NCI-H2196 treated with DMSO at 0.1 percent for 48 hours (cell line): ENCODE results near the gene AK8.

Source experiments
- DNase-seq: peaks from one replicate; lab custom pipeline; 2025; ENCODE audit not compliant: unreplicated experiment; lab: John Stamatoyannopoulos, UW

The AK8 gene

GRCh38 chr9:132745756-132746709, 132.1 kb downstream of the AK8 start:
- DNase-seq, result no peak

DNA sequence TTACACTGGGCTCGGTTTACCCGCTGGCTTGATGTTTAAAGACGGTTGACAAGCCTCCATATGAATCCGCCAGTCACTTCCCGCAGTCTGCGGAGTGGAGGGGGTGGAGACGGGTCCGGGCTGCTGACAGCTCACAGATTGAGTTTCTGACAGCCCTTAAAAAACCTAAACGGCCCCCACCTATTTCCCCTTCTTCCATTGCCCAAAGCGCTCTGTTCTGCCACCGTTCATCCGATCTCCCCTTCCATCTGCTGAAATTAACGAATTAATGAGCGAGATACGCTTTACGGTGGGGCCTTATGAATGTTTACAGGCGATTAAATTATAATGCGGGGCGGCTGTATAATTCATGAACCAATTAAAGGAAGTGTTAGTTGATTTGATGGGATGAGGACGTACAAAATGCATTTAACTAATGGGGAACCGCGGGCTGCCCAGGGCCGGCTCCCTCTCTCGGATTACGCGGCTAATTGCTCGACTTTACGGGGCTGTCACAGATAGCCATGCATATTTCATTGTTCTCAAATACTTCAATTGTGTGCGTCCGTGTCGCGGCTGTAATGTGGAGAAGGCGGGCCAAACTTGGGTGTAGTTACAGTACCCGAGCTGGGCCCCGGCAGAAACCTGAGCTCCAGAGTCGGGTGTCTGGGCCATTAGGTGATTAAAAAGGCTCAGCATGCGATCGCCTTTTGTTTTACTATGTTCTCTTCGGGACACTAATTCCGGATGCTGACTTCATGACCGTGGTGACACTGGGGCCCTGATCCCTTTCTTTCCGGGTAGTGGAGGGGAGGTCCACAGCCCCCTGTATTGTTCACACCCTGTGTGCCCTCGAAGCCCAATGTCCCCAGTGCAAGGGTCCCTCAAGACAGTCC, 133.0 kb downstream of the AK8 start:
- no peak for DNase-seq

- DNase-seq, result no peak
Measured at GRCh38 chr9:132743931-132744479, 134.1 kb downstream of the AK8 start.

- DNase-seq, result no peak
Measured at GRCh38 chr9:132742821-132743311, 135.2 kb downstream of the AK8 start.

- no peak for DNase-seq
Measured at GRCh38 chr9:132740526-132741309, 137.4 kb downstream of the AK8 start.

DNA sequence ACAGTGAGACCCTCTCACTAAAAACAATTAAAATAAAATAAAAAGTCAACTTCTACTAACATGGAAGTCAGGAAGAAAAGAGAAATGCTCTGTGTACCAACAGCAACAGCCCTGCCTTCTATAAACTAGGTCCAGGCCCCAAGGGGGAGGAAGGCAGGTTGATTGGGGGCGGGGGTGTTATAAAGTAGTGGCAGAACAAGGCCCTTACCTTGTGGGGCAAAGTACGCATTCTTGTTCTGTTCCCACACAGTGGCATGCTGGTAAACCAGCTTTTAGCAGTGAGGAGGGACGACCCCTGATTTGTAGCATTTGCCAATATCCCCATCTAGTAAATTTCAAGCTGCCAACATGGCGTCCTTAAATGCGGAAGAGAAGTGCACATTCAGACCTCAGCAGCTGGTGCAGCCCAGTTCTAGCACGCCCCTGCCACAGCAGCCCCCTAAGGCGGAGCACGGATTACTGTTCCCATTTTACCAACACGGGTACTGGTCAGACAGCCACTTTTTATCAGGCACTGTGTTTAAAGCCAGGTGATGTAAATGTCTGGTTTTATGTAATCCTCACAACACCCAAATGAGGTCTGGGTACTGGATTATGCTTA, 138.3 kb downstream of the AK8 start:
- no peak for DNase-seq

DNA sequence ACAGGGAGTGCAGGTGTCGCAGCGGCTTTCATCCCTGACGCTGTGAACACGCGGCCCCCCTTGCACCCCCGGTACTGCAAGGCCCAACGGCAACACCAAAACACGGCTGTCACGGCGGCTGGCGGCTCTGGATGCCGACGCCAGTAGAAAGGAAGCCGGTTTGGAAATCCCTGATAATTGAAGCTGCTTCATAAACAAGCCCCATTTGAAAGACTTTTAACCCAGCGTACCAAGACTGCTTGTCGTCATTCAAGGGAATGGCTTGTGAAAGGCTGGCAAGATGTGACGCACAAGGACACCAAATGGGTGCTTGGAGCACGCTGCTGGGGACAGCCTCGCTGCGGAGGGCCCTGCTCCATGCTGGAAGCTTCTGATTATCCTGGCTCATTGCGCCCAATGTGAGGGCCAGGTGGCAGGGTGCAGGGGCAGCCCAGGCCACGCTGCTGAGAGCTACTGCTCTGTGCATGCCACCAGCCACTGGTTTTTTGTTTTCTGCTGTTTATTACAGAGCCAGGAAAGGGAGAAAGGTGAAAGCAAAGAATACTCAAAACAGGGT, 144.7 kb downstream of the AK8 start:
- DNase-seq, result no peak

DNA sequence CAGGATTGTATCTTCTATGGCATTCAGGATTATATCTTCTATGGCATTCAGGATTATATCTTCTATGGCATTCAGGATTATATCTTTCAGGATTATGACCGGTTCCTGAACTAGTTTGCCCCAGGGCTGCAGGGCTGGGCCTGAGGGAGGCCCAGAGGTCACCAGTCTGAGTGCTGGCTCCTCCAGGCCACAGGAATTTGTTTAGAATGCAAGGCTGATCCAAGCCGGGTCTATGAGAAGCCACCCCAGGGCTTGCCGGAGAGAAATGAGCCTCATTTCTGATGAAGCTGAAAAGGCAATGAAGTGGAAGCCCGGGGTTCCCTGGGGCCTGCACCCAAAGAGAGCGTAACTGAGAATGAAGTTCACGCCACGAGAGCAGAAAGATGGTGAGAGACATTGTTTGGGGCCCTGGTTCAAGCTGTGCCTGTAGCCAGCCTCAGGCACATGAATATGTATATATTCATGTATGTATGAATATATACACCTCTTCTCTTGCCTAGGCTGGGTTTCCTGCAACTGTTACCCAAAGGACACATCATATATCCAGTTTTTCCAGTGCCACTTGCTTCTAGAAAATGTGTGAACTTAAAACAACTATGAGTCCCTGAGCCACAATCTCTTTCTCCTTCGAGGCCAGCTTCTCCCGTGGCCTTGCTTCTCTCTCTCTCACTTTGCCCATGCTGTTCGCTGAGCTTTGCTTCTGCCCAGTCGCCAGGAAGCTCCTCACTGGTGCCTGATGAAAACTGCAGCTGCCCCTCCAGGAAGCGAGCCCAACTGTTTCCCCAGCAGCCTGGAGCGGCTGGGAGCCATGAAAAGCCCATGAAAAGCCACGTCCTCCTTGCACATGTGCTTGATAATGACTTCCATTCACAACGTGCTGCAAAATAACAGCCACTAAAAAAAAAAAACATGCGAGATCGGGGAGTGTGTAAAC, 145.5 kb downstream of the AK8 start:
- DNase-seq, result no peak

DNA sequence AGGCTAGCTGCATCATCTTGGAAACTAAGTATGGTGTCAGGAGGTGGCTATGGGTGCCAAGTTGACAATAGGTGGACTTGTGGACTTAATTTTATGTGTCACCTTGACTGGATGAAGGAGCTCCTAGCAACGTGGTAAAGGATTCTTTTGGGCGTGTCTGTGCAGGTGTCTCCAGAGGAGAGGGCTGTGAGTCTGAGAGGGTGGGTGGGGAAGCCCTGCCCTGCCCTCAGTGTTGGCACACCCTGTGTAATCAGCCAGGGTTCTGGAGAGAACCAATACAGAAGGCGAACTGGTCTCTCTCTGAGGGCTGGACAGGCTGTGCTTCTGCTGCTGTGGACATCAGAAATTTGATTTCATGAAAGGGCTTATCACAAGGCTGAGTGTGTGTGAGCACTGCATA, 146.9 kb downstream of the AK8 start:
- DNase-seq, result no peak

DNA sequence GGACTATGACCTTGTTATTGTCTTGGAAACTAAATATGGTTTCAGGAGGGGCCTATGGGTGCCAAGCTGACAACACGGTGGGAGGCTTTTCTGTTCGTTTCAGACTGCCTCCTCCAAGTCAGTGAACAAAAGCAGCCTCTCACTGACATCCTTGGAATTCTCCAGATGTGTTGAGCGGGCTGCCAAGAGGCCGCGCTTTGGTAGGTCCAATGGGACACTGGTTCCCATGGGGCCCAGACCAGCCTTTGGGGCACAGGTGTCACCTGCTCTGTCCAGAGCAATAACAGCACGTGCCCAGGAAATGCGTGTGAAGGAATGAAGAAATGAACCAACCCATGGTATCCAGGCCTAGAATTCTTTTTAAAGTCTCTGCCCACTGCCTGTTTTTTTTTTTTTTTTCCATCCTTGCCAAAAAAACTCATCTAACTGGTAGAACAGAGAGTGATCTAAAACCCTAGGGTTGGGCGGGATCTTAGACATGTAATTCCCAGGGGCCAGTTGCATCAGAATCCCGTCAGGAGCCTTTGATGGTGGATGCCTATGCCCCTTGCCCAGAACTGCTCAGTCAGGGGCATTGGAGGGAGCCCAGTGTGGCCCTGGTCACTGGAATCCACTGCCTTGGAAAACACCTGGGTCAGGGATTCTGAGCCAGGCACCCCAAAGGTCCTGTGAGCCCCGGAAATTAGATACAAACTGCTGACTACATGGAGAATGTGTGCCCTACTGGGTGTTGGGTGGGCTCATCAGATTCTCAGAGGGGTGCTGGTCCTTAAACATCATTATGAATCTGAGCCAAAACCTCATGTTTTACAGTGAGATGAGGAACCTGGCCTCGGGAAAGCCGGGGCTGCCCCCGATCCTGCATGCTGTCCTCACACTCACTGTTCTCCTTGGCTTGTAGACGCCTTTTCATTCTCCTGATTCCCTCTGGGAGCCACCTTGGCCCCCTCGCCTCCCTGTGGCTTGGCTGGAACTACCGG, 147.7 kb downstream of the AK8 start:
- no peak for DNase-seq

DNA sequence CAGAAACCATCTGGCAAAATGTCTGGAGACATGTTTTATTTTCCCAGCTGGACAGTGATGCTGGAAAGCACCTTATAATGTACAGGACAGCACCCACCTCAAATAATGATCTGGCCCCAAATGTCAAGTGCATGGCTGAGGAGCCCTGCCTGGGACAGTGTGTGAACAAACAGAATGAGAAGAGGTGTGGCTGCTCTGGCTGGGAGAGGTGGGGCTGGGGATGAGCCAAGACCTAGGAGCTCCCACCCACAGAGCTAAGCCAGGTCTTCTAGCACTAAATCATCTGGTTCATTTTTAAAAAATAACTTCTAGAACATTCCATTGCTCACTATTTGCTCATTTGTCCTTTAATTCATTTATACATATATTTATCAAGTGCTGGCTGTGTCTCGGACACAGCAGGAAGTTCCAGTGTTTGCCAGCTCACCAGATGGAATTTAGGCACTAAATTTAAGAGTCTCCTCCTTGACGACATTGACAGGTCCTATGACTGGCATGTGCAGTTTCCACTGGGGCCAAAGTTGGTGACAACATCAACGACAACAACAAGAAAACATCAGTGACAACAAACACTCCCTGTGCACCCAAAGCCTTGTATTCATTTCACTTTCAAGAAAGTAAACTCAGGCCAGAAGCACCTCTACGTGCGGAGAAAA, 148.7 kb downstream of the AK8 start:
- DNase-seq, result no peak

GRCh38 chr9:132728497-132728896, 149.6 kb downstream of the AK8 start:
- DNase-seq, result no peak

DNA sequence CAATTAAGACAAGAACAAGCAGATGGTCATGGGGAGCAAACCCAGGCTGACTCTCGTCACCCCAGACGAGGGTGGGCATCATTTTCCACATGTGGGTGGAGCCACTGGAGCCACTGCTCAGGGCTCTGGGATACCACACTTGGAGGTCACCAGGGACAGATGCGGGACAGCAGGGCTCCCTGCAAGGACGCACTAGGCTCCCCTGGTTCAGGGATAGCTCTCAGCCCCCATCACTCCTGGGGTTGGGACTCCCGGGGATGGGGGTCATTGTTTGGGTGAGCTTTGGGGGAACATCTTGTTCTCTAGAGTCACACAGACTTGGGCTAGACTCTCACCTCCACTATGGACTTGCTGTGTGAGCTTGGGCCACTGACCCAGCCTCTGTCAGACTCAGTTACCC, 150.0 kb downstream of the AK8 start:
- DNase-seq, result no peak

GRCh38 chr9:132726576-132727130, 151.4 kb downstream of the AK8 start:
- DNase-seq, result no peak

DNA sequence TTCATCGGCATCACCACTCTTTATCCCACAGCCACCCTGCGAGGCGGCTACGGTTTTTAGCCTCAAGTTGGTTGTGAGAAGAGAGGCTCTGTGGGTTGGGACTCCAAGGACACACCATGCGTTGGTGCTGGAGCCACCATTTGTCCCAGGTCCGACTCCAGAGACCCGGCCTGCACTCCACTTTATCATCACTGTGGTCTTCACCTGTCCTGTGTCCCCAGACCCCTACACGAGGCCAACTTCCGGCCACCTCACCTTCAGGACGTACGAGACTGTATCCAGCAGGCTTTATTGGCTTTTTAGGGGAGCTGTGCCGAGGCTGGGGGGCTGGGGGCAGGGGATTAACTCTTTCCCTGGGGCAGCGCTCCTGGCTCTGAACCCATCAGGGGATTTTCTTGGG, 152.8 kb downstream of the AK8 start:
- no peak for DNase-seq

- no peak for DNase-seq
Measured at GRCh38 chr9:132723809-132724208, 154.3 kb downstream of the AK8 start.

DNA sequence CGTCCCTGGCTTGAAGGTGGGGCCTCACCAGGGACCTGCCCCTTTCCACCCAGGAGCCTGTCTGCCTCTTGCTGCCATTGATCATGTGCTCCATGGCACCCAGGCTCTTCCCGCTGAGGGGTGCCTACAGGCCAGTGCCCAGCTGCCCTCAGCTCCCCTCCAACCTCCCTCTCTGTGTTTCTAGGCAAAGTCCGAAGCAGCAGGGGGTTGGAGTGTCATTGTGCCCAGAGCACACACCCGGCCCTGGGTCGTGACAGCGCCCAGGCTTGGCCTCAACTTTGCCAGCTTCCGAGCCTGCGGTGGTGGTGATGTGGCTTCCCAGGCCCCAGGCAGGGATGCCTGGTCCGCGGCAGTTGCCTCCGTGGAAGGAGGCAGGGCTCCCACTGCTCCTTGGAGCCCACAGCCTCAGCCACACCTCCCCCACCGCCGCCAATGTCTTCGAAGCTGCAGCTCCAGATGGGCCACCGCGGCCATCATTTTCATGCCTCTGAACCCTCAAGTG, 155.5 kb downstream of the AK8 start:
- no peak for DNase-seq
